Stimulated activated CD8-positive, alpha-beta memory T cell treated with anti-CD3 and anti-CD28 coated beads, Interleukin-7, amount 100 ng/mL, for 1 hour (primary cell): ENCODE results near the gene KCNJ6.
"Not testable (repeated sequence)": the region's sequence is repeated elsewhere in the genome, so short reads cannot be mapped to it uniquely, and the experiment has no call there.

Source experiments
- DNase-seq, 2 donors: peaks; one replicate each; pipeline ENCODE4 v3.0.0-alpha.2; 2020; ENCODE audit warnings: low read depth in 2 of 2

Gene KCNJ6

GRCh38 chr21:37644636-37645035 lies 271.6 kb downstream of the KCNJ6 start:
- no peak for DNase-seq

GRCh38 chr21:37643862-37644261 lies 272.4 kb downstream of the KCNJ6 start:
- DNase-seq = not testable (repeated sequence)

- no peak for DNase-seq
These were observed 273.8 kb downstream of the KCNJ6 start for GRCh38 chr21:37642493-37642892.

GRCh38 chr21:37639756-37640155 lies 276.5 kb downstream of the KCNJ6 start:
- DNase-seq = no peak

- DNase-seq = no peak
These were observed 280.0 kb downstream of the KCNJ6 start for GRCh38 chr21:37636152-37636860.

- DNase-seq = no peak
These were observed 284.7 kb downstream of the KCNJ6 start for GRCh38 chr21:37631319-37632117.

GRCh38 chr21:37630872-37631271 lies 285.4 kb downstream of the KCNJ6 start:
- no peak for DNase-seq

- DNase-seq = no peak
These were observed 287.9 kb downstream of the KCNJ6 start for GRCh38 chr21:37628362-37628761.

GRCh38 chr21:37627561-37627960 lies 288.7 kb downstream of the KCNJ6 start:
- no peak for DNase-seq

GRCh38 chr21:37627074-37627473 lies 289.2 kb downstream of the KCNJ6 start:
- no peak for DNase-seq

- DNase-seq = no peak
These were observed 289.9 kb downstream of the KCNJ6 start for GRCh38 chr21:37626320-37626719.

GRCh38 chr21:37623689-37624088 lies 292.6 kb downstream of the KCNJ6 start:
- DNase-seq = no peak

- no peak for DNase-seq
These were observed 293.1 kb downstream of the KCNJ6 start for GRCh38 chr21:37623183-37623582.

GRCh38 chr21:37622755-37623154 lies 293.5 kb downstream of the KCNJ6 start:
- DNase-seq = no peak

GRCh38 chr21:37620401-37620800 lies 295.9 kb downstream of the KCNJ6 start:
- no peak for DNase-seq

GRCh38 chr21:37619464-37619974 lies 296.7 kb downstream of the KCNJ6 start:
- no peak for DNase-seq

- no peak for DNase-seq
These were observed 298.2 kb downstream of the KCNJ6 start for GRCh38 chr21:37618081-37618480.

- DNase-seq = no peak
These were observed 300.3 kb downstream of the KCNJ6 start for GRCh38 chr21:37615962-37616361.

- no peak for DNase-seq
These were observed 301.8 kb downstream of the KCNJ6 start for GRCh38 chr21:37614351-37614875.

- DNase-seq = no peak
These were observed 309.2 kb downstream of the KCNJ6 start for GRCh38 chr21:37607081-37607480.

- no peak for DNase-seq
These were observed 309.7 kb downstream of the KCNJ6 start for GRCh38 chr21:37606549-37606948.

GRCh38 chr21:37605006-37605405 lies 311.3 kb downstream of the KCNJ6 start:
- DNase-seq = no peak

GRCh38 chr21:37603129-37603528 lies 313.1 kb downstream of the KCNJ6 start:
- no peak for DNase-seq
